Skin epidermis (tissue), 12 donors: ENCODE results near the gene RGS3.

Source experiments
- H3K27ac ChIP-seq, 21 experiments: fragments of 200-600 bp; sonication (generic) in 11 of 21; one replicate each; pipeline ENCODE4 v1.5.0; 2020; ENCODE audit warnings: mild to moderate bottlenecking in 3 of 21, inconsistent platforms in 2 of 21, moderate library complexity in 2 of 21
- H3K4me3 ChIP-seq, 7 experiments: fragments of 200-600 bp; sonication (generic) in 2 of 7; one replicate each; pipeline ENCODE4 v1.5.0; 2020; ENCODE audit warnings: inconsistent platforms in 2 of 7, mild to moderate bottlenecking in 2 of 7, moderate library complexity in 1 of 7

The RGS3 gene

GRCh38 chr9:113602126-113603047 is 138.9 kb downstream of the RGS3 start:
- Histone ChIP-seq H3K27ac (peak overlapping the region in 14 of 21 experiments; percentile 10 to 67 (median 32)), H3K4me3 (no peak overlapping the region)

GRCh38 chr9:113603048-113603375 is 139.5 kb downstream of the RGS3 start:
- H3K27ac ChIP-seq, result peak overlapping the region in 5 of 21 experiments; percentile 11 to 67 (median 27)

GRCh38 chr9:113603773-113604172 is 140.2 kb downstream of the RGS3 start:
- Histone ChIP-seq H3K4me3 (no peak overlapping the region), H3K27ac (peak overlapping the region in 1 of 21 experiments; percentile 7)

More at GRCh38 chr9:113603048-113603375, 139.5 kb downstream of the RGS3 start:
- no peak overlapping the region for H3K4me3 ChIP-seq

- no peak overlapping the region for H3K27ac ChIP-seq
- H3K4me3 ChIP-seq, result no peak overlapping the region
Measured at GRCh38 chr9:113604393-113604792, 140.9 kb downstream of the RGS3 start.

GRCh38 chr9:113606510-113606909 is 143.0 kb downstream of the RGS3 start:
- Histone ChIP-seq H3K27ac (no peak overlapping the region), H3K4me3 (no peak overlapping the region)

DNA sequence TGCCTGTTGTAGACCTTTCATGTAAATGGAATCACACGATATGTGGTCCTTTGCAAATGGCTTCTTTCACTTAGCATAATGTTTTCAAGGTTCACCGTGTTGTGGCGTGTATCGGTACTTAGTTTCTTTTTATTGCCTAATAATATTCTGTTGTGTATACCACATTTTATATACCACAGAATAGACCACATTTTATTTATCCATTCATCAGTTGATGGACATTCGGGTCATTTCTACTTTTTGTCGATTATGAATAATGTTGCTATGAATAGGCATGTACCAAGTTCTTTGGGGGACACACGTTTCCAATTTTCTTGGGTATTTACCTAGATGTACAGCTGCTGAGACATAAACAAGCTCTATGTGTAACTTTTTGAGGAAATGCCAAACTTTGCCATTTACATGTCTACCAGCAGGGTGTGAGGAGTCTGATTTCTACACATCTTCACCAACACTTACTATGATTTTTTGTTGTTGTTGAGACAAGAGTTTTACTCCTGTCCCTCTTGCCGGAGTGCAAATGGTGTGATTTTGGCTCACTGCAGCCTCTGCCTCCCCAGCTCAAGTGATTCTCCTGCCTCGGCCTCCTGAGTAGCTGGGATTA is 144.7 kb downstream of the RGS3 start:
- no peak overlapping the region for H3K4me3 ChIP-seq
- H3K27ac ChIP-seq, result no peak overlapping the region

GRCh38 chr9:113609562-113610318 is 146.2 kb downstream of the RGS3 start:
- peak overlapping the region in 6 of 21 experiments; percentile 2 to 72 (median 32) for H3K27ac ChIP-seq
- no peak overlapping the region for H3K4me3 ChIP-seq

- no peak overlapping the region for H3K27ac ChIP-seq
Measured at GRCh38 chr9:113611461-113612215, 148.1 kb downstream of the RGS3 start.

DNA sequence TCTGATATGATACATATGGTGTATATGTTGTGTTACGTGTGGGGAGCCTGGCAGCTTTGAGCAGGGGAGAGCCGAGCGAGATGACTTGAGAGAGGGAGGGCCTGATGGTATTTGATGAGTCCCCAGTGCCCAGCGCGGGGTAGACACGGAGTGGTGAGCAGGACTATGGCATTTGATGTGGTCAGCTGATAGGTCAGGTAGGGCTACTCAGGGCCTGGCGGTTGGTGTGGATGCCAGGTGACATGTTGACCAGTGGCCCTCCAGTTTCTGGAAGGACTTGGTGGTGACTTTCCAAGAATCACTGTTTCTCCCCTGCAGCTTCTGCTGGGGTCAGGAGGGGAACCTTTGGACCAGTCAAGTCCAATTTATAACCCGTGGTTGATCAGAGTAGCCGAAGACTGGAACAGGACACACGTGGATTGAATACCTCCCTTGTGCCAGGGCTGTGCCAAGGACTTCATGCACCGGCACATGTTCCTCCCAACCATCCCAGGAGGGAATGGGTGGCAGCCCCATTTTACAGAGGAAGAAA is 148.8 kb downstream of the RGS3 start:
- Histone ChIP-seq H3K4me3 (no peak overlapping the region), H3K27ac (no peak overlapping the region)

More at GRCh38 chr9:113611461-113612215, 148.1 kb downstream of the RGS3 start:
- no peak overlapping the region for H3K4me3 ChIP-seq

DNA sequence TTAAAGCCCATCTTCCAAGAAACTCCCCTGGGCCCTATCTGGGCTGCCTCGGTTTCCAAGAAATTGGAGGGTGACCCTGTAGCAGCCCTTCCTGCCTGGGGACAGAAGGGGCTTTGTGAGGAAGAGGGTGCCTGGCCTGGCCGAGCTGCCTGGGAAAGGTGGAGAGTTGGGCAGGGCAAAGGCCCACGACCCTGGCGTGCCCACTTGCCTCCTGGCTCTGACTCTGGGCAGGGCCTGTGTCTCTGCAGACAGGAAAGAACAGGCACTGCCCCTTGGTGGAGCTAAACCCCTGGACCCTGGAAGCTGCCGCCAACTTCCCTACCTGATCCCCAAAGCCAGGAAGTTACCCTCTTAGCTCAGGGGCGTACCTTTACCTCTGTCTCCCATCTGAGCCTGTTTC is 149.3 kb downstream of the RGS3 start:
- H3K4me3 ChIP-seq, result no peak overlapping the region
- no peak overlapping the region for H3K27ac ChIP-seq

DNA sequence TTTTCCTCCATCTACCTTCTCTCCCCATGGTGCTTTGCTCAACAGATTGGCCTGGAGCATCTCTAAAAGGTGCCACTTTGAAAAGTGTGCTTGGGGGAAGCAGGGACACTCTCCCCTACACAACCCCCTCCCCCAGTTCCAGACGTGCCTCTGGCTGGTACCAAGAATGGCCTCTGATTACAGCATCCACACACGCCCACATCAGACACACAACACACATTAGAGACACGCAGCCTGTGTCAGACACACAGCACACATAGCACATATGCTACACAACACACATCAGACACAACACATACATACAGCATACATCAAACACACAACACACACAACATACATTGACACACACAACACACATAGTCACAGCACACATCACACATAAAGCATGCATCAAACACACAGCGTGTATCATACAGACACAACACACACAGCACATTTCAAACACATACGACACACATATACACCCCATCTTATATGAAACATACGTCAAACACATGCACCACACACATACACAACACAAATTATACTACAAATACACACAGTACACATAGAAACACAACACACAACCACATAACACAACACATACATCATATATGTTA is 150.4 kb downstream of the RGS3 start:
- no peak overlapping the region for H3K4me3 ChIP-seq
- H3K27ac ChIP-seq, result peak overlapping the region in 9 of 21 experiments; percentile 13 to 85 (median 58)

DNA sequence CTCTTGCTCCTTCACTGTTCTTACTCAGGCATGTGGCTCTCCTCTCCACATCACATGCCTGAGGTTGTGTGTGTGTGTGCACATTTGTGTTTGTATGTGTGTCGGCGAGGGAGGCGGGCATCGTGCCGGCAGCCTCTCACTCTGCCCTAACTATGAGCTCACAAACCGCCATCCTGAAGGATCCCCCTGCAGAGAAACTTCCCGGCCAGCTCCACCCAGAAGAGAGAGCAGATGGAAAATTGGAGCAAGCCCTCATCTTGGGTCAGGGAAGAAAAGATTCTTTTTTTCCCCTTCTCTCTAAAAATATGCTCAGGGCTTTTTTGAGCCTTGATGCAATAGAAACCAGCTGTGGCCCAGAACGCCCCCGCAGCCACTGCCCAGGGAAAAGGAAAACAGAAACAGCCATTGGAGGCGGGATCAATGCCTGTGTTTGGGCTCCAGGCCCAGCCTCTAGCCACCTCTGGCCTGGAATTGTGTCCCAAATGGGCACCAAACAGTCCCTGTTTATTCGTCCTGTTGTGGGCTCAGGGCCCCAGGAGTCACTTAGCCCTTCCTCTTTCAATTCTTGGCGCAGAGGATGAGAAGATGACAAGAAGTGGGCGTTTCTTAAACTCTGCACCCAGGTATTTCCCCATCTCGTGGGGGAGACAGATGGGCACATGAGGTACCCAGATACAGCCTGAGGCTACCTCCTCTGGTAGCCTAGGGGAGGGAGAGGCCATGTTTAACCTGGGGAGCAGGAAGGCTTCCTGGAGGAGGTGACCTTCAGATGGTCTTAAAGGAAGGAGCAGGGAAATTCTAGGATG is 151.5 kb downstream of the RGS3 start:
- Histone ChIP-seq H3K27ac (peak overlapping the region in 20 of 21 experiments; percentile 28 to 85 (median 60)), H3K4me3 (no peak overlapping the region)

DNA sequence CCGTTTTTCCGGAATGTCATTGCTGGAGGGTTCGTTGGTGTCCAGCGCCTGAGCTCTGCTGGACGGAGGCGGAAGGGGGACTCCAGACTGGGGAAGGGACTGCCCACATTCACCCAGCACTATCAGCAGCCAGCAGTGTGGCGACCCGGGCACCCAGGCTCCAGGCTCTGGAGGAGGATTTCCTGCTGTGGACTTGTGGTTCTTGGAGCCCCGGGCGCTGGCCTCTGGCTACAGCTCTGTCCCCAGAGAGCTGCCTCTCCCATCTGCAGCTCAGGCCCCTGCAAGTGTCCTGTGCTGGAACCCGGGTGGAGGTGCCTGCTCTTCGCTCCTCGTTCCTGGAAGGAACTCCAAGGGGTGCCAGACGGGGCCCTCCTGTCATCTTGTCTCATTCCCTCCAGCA is 152.6 kb downstream of the RGS3 start:
- H3K4me3 ChIP-seq, result no peak overlapping the region
- peak overlapping the region in 16 of 21 experiments; percentile 9 to 85 (median 60) for H3K27ac ChIP-seq

DNA sequence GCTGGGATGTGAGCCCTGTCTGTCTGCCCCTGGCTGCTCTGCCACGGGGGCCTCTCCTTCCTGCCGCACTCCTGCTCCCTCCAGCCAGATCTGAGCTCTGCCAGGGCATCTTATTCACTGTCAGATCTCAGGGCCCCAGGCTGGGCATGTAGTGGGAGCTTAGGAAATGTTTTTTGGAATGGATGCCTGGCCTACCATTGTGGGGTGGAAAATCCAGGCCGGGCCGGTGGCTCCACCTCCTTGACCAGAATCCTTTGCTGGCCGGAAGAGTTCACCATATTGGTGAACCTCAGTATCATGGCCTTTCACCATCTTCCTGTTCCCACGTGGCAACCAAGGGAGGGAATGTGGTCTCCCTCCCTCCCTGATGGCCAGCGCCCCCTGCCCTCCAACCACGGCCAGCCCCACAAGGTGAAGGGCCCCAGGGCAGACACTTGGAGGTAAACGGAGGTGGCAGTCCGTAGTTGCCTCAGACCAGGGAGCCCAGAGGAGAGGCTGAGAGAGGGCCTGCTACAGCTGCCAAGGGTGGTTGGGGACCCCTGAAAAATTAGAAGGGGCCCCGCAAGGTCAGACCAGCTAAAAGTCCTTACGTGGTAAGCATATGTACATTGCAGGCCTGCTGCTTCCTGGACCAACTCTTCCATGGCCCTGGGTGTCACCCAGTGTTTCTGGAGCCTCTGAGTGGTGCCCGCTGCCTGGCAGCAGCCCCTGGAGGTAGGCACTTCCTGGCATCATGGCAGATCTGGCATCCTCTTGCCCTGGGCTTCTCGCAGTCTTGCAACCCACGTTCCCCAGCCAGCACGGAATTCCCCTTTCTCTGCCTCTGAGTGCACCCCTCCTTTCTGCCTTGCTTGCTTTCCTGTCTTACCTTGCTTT is 153.3 kb downstream of the RGS3 start:
- no peak overlapping the region for H3K4me3 ChIP-seq
- H3K27ac ChIP-seq, result peak overlapping the region in 14 of 21 experiments; percentile 9 to 85 (median 60)

DNA sequence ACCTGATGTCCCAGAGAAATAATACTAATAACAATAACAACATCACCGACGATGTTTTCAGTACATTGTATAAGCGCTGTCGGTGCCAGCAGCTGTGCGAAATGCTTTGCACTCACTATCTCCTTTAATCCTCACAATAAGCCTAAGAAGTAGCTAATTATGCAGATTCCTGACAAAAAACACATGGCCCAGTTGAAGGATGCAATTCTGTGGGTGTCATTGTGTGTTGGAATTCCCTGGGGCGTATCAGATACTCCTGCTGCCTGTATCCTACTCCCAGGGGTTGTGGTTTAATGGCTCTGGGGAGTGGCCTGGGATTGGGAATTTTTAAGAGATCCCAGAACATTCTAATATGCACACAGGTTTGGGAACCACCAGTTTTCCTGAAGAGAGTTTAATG is 154.0 kb downstream of the RGS3 start:
- no peak overlapping the region for H3K4me3 ChIP-seq
- peak overlapping the region in 7 of 21 experiments; percentile 12 to 85 (median 59) for H3K27ac ChIP-seq

DNA sequence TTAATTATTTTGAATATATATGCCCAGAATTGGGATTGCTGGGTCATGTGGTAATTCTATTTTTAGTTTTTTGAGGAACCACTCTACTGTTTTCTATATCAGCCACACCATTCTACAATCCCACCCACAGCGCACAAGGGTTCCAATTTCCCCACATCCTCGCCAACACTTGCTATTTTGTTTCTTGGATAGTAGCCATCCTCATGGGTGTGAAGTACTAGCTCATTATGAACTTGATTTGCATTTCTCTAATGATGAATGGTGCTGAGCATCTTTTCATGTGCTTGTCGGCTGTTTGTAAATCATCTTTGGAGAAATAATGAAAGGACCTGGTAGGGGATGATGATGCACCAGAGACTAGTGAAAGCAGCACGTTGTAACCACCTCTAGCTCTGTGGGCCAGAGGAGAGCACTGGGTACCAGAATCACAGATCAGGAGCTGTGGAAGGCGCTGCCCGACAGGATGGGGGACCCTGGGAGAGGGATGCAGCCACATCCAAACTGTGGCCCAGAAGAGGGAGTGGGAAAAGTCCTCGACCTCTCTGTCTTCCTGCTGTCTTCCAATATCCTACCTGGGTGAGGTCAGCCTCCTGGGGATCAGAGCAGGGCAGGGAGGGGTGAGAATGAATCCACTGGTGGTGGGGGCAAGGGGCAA is 155.4 kb downstream of the RGS3 start:
- Histone ChIP-seq H3K27ac (peak overlapping the region in 3 of 21 experiments; percentile 19 to 89 (median 38)), H3K4me3 (no peak overlapping the region)
